Brain microvascular endothelial cell (primary cell): ENCODE data around the gene OTX2.

Source experiments
- DNase-seq: peaks from one replicate; pipeline ENCODE4 v3.0.0-alpha.2; 2020
- H3K27ac ChIP-seq: fragments of 250-450 bp; sonication (Bioruptor Pico); 2 replicates; pipeline ENCODE4 v1.5.1; 2020; ENCODE audit warnings: mild to moderate bottlenecking, moderate library complexity
- H3K27me3 ChIP-seq: fragments of 250-450 bp; sonication (Bioruptor Pico); replicated peaks from 2 replicates; pipeline ENCODE4 v1.5.1; 2020; ENCODE audit warnings: mild to moderate bottlenecking
- H3K36me3 ChIP-seq: fragments of 250-450 bp; sonication (Bioruptor Pico); replicated peaks from 2 replicates; pipeline ENCODE4 v1.5.1; 2020; ENCODE audit warnings: mild to moderate bottlenecking
- H3K4me3 ChIP-seq: 2 replicates; pipeline ENCODE4 v1.5.1; 2011; ENCODE audit warnings: low read depth, mild to moderate bottlenecking, control low read depth, low read length, moderate library complexity
- in situ Hi-C: cut with HindIII; loops from 2 replicates; pipeline ENCODE4 v1.10.0; 2017; ENCODE audit warnings: low sequenced_read_pairs, low pct_ligation_motif_present
- TF ChIP-seq, protein P1 (sequence below): IDR thresholded peaks from 2 replicates; pipeline ENCODE4 v1.5.1; 2011; ENCODE audit warnings: low read depth, mild to moderate bottlenecking, moderate library complexity, low read length, control low read depth, inconsistent platforms; ENCODE audit errors: missing control alignments

The OTX2 gene

DNA sequence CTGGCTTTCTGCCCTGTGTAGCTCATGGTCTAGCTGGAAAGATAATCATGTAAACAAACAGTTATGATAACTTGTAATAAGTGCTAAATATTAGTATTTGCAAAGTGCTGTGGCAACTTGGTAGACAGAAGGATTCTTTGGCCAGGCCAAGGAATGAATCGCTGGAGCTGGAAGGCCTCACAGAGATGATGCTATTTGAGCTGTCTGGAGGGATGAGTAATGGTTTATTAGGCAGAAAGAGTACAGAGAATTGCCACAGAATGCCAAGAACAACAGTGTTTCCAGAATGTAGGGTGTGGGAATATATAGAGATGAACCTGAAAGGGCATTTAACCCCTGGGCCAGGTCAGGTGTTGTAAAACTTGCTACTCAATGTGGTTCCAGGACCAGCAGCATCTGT, 27.6 kb downstream of the OTX2 start:
- TF ChIP-seq, protein P1, sequence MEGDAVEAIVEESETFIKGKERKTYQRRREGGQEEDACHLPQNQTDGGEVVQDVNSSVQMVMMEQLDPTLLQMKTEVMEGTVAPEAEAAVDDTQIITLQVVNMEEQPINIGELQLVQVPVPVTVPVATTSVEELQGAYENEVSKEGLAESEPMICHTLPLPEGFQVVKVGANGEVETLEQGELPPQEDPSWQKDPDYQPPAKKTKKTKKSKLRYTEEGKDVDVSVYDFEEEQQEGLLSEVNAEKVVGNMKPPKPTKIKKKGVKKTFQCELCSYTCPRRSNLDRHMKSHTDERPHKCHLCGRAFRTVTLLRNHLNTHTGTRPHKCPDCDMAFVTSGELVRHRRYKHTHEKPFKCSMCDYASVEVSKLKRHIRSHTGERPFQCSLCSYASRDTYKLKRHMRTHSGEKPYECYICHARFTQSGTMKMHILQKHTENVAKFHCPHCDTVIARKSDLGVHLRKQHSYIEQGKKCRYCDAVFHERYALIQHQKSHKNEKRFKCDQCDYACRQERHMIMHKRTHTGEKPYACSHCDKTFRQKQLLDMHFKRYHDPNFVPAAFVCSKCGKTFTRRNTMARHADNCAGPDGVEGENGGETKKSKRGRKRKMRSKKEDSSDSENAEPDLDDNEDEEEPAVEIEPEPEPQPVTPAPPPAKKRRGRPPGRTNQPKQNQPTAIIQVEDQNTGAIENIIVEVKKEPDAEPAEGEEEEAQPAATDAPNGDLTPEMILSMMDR = no peak
- no peak overlapping the region for H3K27ac ChIP-seq
- no peaks in the 10 kb centered on the region for H3K27me3 ChIP-seq
- DNase-seq = no peak
- in situ Hi-C loops = no loop called here
- H3K4me3 ChIP-seq = no peak overlapping the region
- H3K36me3 ChIP-seq = no peaks in the 10 kb centered on the region

GRCh38 chr14:56774503-56774902, 35.8 kb downstream of the OTX2 start:
- no peak overlapping the region for H3K4me3 ChIP-seq
- no peaks in the 10 kb centered on the region for H3K36me3 ChIP-seq
- no peak for DNase-seq
- H3K27ac ChIP-seq = no peak overlapping the region
- TF ChIP-seq, protein P1 = no peak
- no peaks in the 10 kb centered on the region for H3K27me3 ChIP-seq
- in situ Hi-C loops = no loop called here

DNA sequence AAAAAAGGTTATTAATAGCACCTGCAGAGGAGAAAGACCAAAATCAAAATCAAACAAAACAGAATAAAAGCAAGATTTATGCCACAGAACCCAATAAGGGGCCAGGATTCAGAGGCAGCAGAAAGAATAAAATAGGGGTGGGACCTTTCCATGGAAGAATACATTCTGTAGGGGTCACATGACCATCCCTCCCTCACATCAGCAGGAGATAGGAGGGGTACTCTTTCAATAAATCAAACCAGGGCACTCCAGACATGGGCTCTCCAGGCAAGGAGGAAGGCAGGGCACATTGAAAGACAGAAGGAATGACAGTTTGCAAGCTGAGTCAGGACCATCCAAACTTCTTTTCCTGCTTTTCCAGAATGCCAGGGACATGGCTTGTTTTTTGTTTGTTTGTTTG, 39.8 kb downstream of the OTX2 start:
- Histone ChIP-seq H3K36me3 (no peaks in the 10 kb centered on the region), H3K27me3 (no peaks in the 10 kb centered on the region), H3K4me3 (no peak overlapping the region), H3K27ac (no peak overlapping the region)
- in situ Hi-C loops = no loop called here
- no peak for DNase-seq
- TF ChIP-seq, protein P1 = no peak

- H3K27me3 ChIP-seq = no peaks in the 10 kb centered on the region
- H3K36me3 ChIP-seq = no peaks in the 10 kb centered on the region
- TF ChIP-seq, protein P1 = no peak
- no peak for DNase-seq
- in situ Hi-C loops = no loop called here
- H3K4me3 ChIP-seq = no peak overlapping the region
- no peak overlapping the region for H3K27ac ChIP-seq
Measured at GRCh38 chr14:56760164-56760914, 49.9 kb downstream of the OTX2 start.

DNA sequence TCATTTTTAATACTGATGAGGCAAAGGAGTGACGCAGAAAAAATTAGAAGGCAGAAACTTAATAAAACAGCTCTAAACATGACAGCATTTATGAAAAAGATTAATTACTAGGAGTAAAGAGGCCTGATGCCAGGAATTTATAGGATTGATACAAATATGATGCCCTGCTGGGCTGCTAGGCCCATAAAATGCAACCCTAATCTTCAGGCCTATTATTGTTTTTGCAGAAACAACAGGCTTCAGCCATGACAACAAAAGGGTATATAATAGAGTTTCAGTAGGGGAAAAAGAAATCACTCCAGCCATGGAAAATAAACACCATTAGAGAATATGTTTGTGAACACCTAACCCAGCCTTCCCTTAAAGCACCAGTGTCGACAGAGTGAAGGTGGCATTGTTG, 50.6 kb downstream of the OTX2 start:
- H3K4me3 ChIP-seq = no peak overlapping the region
- no peak overlapping the region for H3K27ac ChIP-seq
- in situ Hi-C loops = no loop called here
- H3K36me3 ChIP-seq = no peaks in the 10 kb centered on the region
- H3K27me3 ChIP-seq = no peaks in the 10 kb centered on the region
- TF ChIP-seq, protein P1 = no peak
- DNase-seq = no peak

GRCh38 chr14:56759094-56759493, 51.2 kb downstream of the OTX2 start:
- TF ChIP-seq, protein P1 = no peak
- H3K27ac ChIP-seq = no peak overlapping the region
- no peak overlapping the region for H3K4me3 ChIP-seq
- DNase-seq = no peak
- in situ Hi-C loops = no loop called here
- H3K36me3 ChIP-seq = no peaks in the 10 kb centered on the region
- no peaks in the 10 kb centered on the region for H3K27me3 ChIP-seq
